ENCODE results near the gene AGBL2.
"Not testable (repeated sequence)": the region's sequence is repeated elsewhere in the genome, so short reads cannot be mapped to it uniquely, and the experiment has no call there.

Gene AGBL2

DNA sequence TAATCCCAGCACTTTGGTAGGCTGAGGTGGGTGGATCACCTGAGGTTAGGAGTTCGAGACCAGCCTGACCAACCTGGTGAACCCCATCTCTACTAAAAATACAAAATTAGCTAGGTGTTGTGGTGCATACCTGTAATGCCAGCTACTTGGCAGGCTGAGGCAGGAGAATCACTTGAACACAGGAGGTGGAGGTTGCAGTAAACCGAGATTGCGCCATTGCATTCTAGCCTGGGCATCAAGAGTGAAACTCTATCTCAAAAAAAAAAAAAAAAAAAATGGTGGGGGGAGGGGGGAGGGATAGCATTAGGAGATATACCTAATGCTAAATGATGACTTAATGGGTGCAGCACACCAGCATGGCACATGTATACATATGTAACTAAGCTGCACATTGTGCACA is 28.5 kb downstream of the AGBL2 start:
- not testable (repeated sequence) for H3K4me3 Mint-ChIP-seq; H3K36me3 Mint-ChIP-seq (ENCODE audit: insufficient read depth); ATAC-seq (replicated peaks; ENCODE audit: extremely low read depth, poor library complexity, severe bottlenecking); DNase-seq (ENCODE audit: low spot score in 2 of 2); H3K27me3 Mint-ChIP-seq; H3K27ac Mint-ChIP-seq (ENCODE audit: low read depth); H3K9me3 Mint-ChIP-seq; H3K4me1 Mint-ChIP-seq

DNA sequence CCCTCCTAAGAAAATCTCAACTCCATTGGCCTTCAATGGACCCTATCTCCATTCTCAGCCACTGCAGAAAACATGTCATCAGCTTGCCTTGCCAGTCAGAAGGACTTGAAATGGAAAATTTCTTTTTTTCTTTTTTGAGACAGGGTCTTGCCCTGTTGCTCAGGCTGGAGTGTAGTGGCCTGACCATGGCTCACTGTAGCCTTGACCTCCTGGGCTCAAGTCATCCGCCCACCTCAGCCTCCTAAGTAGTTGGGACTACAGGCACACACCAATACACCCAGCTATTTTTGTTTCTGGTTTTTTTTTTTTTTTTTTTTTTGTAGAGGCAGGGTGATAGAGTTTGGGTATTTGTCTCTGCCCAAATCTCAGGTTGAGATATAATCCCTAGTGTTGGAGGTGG is 29.0 kb downstream of the AGBL2 start:
- ATAC-seq (replicated peaks; ENCODE audit: extremely low read depth, poor library complexity, severe bottlenecking) (no peak), DNase-seq (ENCODE audit: low spot score in 2 of 2) (no peak)
- Mint-ChIP-seq H3K4me3 (no peak overlapping the region), H3K27me3 (no peaks in the 10 kb centered on the region), H3K9me3 (no peaks in the 10 kb centered on the region), H3K36me3 (ENCODE audit: insufficient read depth) (no peaks in the 10 kb centered on the region), H3K4me1 (no peaks in the 10 kb centered on the region), H3K27ac (ENCODE audit: low read depth) (no peak overlapping the region)

DNA sequence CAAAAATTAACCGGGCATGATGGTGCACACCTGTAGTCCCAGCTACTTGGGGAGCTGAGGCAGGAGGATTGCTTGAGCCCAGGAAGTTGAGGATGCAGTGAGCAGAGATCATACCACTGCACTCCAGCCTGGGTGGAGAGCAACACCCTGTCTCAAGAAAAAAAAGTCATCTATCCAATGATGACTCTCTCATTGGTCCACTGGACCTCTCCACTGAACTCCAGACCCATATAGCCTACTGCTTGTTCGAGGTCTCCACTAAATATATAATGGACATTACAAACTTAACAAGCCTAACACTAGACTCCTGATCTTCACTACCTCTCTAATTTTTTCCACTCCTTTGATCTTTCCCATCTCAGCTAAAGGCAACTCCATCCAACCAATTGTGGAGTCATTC is 39.3 kb downstream of the AGBL2 start:
- Mint-ChIP-seq H3K36me3 (ENCODE audit: insufficient read depth) (no peaks in the 10 kb centered on the region), H3K27me3 (no peaks in the 10 kb centered on the region), H3K9me3 (no peaks in the 10 kb centered on the region), H3K4me1 (no peaks in the 10 kb centered on the region), H3K27ac (ENCODE audit: low read depth) (no peak overlapping the region), H3K4me3 (no peak overlapping the region)
- ATAC-seq (replicated peaks; ENCODE audit: extremely low read depth, poor library complexity, severe bottlenecking) (no peak), DNase-seq (ENCODE audit: low spot score in 2 of 2) (no peak)

- ATAC-seq (replicated peaks; ENCODE audit: extremely low read depth, poor library complexity, severe bottlenecking) (no peak), DNase-seq (ENCODE audit: low spot score in 2 of 2) (no peak)
- H3K4me3 Mint-ChIP-seq, result no peak overlapping the region
- H3K4me1 Mint-ChIP-seq, result no peaks in the 10 kb centered on the region
- no peaks in the 10 kb centered on the region for H3K27me3 Mint-ChIP-seq
- no peaks in the 10 kb centered on the region for H3K36me3 Mint-ChIP-seq (ENCODE audit: insufficient read depth)
- no peak overlapping the region for H3K27ac Mint-ChIP-seq (ENCODE audit: low read depth)
- no peaks in the 10 kb centered on the region for H3K9me3 Mint-ChIP-seq
These were observed 42.9 kb downstream of the AGBL2 start for GRCh38 chr11:47672283-47672730.

DNA sequence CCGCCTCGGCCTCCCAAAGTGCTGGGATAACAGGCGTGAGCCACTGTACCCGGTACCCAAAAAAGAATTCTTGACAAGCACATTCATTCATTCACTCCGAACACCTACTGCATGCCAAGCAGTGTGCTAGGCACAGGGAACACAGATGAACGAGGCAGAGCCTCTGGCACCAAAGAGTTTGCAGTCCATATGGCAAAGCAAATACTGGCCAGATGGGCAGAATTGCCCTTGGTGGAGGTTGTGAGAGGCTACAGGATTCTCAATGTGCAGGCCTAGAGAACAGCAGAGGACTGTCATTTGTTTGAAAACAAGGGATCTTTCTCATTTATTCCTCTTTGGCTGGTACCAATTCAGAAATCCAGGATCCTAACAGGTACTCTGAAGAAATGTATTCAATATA is 45.3 kb downstream of the AGBL2 start:
- no peak for DNase-seq (ENCODE audit: low spot score in 2 of 2)
- H3K4me3 Mint-ChIP-seq, result no peak overlapping the region
- H3K27ac Mint-ChIP-seq (ENCODE audit: low read depth), result no peak overlapping the region
- no peaks in the 10 kb centered on the region for H3K27me3 Mint-ChIP-seq
- no peaks in the 10 kb centered on the region for H3K4me1 Mint-ChIP-seq
- H3K36me3 Mint-ChIP-seq (ENCODE audit: insufficient read depth), result no peaks in the 10 kb centered on the region
- H3K9me3 Mint-ChIP-seq, result no peaks in the 10 kb centered on the region
- ATAC-seq (replicated peaks; ENCODE audit: extremely low read depth, poor library complexity, severe bottlenecking), result no peak

DNA sequence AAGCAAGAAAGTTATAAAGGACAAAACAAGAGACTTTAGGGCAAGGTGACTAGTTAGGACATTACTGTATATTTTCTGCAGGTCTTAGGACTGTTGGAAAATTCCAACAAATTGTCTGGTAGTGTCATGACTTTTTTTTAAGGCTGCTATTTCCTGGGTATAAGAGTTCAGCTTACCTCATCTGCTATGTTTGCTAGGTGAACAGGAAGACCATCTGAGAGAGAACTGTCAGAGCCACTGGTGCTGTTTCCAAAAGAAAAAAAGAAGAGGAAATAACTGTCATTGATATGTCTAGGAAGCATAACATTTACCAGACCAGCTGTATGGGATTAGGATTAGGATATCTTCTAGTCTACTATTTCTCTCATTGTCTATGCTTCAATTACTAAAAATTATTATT is 46.5 kb downstream of the AGBL2 start:
- no peaks in the 10 kb centered on the region for H3K4me1 Mint-ChIP-seq
- ATAC-seq (replicated peaks; ENCODE audit: extremely low read depth, poor library complexity, severe bottlenecking) (no peak), DNase-seq (ENCODE audit: low spot score in 2 of 2) (no peak)
- no peaks in the 10 kb centered on the region for H3K9me3 Mint-ChIP-seq
- H3K27ac Mint-ChIP-seq (ENCODE audit: low read depth), result no peak overlapping the region
- no peaks in the 10 kb centered on the region for H3K36me3 Mint-ChIP-seq (ENCODE audit: insufficient read depth)
- no peak overlapping the region for H3K4me3 Mint-ChIP-seq
- H3K27me3 Mint-ChIP-seq, result no peaks in the 10 kb centered on the region

DNA sequence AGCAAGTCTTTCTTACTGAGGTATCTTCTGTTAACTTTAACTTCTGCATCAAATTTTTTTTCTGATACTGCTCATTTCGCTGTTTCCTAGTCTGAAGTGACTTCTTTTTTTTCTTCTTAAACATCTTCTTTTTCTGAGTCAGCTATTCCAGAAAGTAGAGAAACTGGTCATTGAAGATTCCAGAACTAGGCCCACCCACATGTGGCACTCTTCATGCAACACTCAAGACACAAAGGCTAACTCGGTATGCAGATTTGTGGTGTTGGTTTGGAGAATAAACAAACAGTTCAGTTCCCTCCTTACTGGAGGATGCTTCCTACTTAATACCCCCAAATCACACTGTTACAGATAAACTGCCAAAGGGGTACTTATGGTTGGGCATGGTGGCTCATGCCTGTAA is 47.6 kb downstream of the AGBL2 start:
- no peak for DNase-seq (ENCODE audit: low spot score in 2 of 2)
- Mint-ChIP-seq H3K9me3 (no peaks in the 10 kb centered on the region), H3K4me1 (no peaks in the 10 kb centered on the region), H3K4me3 (no peak overlapping the region), H3K36me3 (ENCODE audit: insufficient read depth) (no peaks in the 10 kb centered on the region), H3K27ac (ENCODE audit: low read depth) (no peak overlapping the region), H3K27me3 (no peaks in the 10 kb centered on the region)
- ATAC-seq (replicated peaks; ENCODE audit: extremely low read depth, poor library complexity, severe bottlenecking), result no peak

- no peaks in the 10 kb centered on the region for H3K27me3 Mint-ChIP-seq
- H3K27ac Mint-ChIP-seq (ENCODE audit: low read depth), result no peak overlapping the region
- H3K4me1 Mint-ChIP-seq, result no peaks in the 10 kb centered on the region
- DNase-seq (ENCODE audit: low spot score in 2 of 2) (no peak), ATAC-seq (replicated peaks; ENCODE audit: extremely low read depth, poor library complexity, severe bottlenecking) (no peak)
- H3K4me3 Mint-ChIP-seq, result no peak overlapping the region
- H3K36me3 Mint-ChIP-seq (ENCODE audit: insufficient read depth), result no peaks in the 10 kb centered on the region
- no peaks in the 10 kb centered on the region for H3K9me3 Mint-ChIP-seq
These were observed 48.0 kb downstream of the AGBL2 start for GRCh38 chr11:47667135-47667534.

GRCh38 chr11:47664936-47665335 is 50.2 kb downstream of the AGBL2 start:
- H3K27me3 Mint-ChIP-seq, result not testable (repeated sequence)

GRCh38 chr11:47661245-47661644 is 53.9 kb downstream of the AGBL2 start:
- H3K4me1 Mint-ChIP-seq, result no peaks in the 10 kb centered on the region
- no peaks in the 10 kb centered on the region for H3K9me3 Mint-ChIP-seq
- DNase-seq (ENCODE audit: low spot score in 2 of 2), result no peak
- H3K36me3 Mint-ChIP-seq (ENCODE audit: insufficient read depth), result no peaks in the 10 kb centered on the region
- H3K27ac Mint-ChIP-seq (ENCODE audit: low read depth), result no peak overlapping the region
- ATAC-seq (replicated peaks; ENCODE audit: extremely low read depth, poor library complexity, severe bottlenecking), result no peak
- peaks cover 5% of the 10 kb centered on the region for H3K27me3 Mint-ChIP-seq
- H3K4me3 Mint-ChIP-seq, result no peak overlapping the region

More at GRCh38 chr11:47664936-47665335, 50.2 kb downstream of the AGBL2 start:
- H3K4me1 Mint-ChIP-seq; H3K9me3 Mint-ChIP-seq; ATAC-seq (replicated peaks; ENCODE audit: extremely low read depth, poor library complexity, severe bottlenecking); H3K4me3 Mint-ChIP-seq; H3K27ac Mint-ChIP-seq (ENCODE audit: low read depth); H3K36me3 Mint-ChIP-seq (ENCODE audit: insufficient read depth); DNase-seq (ENCODE audit: low spot score in 2 of 2): not testable (repeated sequence)

DNA sequence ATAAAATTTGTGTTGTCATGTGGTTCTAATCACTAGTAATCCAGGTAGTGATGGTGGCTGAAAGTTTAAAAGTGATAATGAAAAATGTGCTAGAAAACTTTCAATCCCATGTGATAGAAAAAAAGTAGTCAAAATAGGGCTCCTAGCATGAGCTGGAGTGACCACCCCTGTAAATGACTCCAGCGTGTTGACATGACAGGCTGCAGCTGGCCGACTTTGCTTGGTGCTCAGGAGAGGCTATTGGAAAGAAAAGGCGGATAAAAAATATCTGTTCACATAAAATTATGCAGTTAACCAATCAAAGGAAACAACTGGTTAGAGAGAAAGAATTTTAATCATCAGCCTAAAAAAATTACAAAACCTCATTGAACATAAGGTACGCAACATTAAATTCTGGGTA is 55.9 kb downstream of the AGBL2 start:
- H3K9me3 Mint-ChIP-seq, result no peaks in the 10 kb centered on the region
- H3K36me3 Mint-ChIP-seq (ENCODE audit: insufficient read depth), result no peaks in the 10 kb centered on the region
- no peak overlapping the region for H3K27ac Mint-ChIP-seq (ENCODE audit: low read depth)
- H3K27me3 Mint-ChIP-seq, result peaks cover 20% of the 10 kb centered on the region
- DNase-seq (ENCODE audit: low spot score in 2 of 2) (no peak), ATAC-seq (replicated peaks; ENCODE audit: extremely low read depth, poor library complexity, severe bottlenecking) (no peak)
- H3K4me3 Mint-ChIP-seq, result no peak overlapping the region
- no peaks in the 10 kb centered on the region for H3K4me1 Mint-ChIP-seq

- DNase-seq (ENCODE audit: low spot score in 2 of 2) (no peak), ATAC-seq (replicated peaks; ENCODE audit: extremely low read depth, poor library complexity, severe bottlenecking) (no peak)
- H3K4me1 Mint-ChIP-seq, result no peaks in the 10 kb centered on the region
- H3K27ac Mint-ChIP-seq (ENCODE audit: low read depth), result no peak overlapping the region
- H3K4me3 Mint-ChIP-seq, result no peak overlapping the region
- no peaks in the 10 kb centered on the region for H3K36me3 Mint-ChIP-seq (ENCODE audit: insufficient read depth)
- peaks cover 20% of the 10 kb centered on the region for H3K27me3 Mint-ChIP-seq
- peaks cover 5% of the 10 kb centered on the region for H3K9me3 Mint-ChIP-seq
These were observed 58.8 kb downstream of the AGBL2 start for GRCh38 chr11:47656260-47656885.

DNA sequence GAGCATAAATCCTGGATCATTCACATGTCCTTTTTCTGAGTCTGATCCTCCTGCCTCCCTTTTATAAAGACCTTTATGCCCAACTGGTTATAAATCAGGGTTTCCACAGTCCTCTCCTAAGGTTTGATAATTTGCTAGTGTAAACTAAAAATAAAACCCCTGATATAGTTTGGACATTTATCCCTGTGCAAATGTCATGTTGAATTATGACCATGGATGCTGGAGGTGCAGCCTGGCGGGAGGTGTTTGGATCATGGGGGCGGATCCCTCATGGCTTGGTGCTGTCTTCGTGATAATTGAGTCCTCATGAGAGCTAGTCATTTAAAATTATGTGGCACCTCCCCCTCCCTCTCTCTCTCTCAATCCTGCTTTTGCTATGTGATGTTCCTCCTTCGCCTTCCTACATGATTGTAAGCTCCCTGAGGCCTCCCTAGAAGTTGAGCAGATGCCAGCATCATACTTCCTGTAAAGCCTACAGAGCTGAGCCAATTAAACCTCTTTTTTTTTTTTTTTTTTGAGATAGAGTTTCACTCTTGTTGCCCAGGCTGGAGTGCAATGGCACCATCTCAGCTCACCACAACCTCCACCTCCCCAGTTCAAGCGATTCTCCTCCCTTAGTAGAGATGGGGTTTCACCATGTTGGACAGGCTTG is 63.2 kb downstream of the AGBL2 start:
- no peaks in the 10 kb centered on the region for H3K4me1 Mint-ChIP-seq
- ATAC-seq (replicated peaks; ENCODE audit: extremely low read depth, poor library complexity, severe bottlenecking) (no peak), DNase-seq (ENCODE audit: low spot score in 2 of 2) (no peak)
- H3K9me3 Mint-ChIP-seq, result peaks cover 5% of the 10 kb centered on the region
- no peak overlapping the region for H3K27ac Mint-ChIP-seq (ENCODE audit: low read depth)
- H3K4me3 Mint-ChIP-seq, result no peak overlapping the region
- peaks cover 20% of the 10 kb centered on the region for H3K27me3 Mint-ChIP-seq
- H3K36me3 Mint-ChIP-seq (ENCODE audit: insufficient read depth), result peaks cover 2% of the 10 kb centered on the region

Data from central memory CD8-positive, alpha-beta T cell (primary cell).